GM21576 (cell line): ENCODE measurements around the gene GNB1L.

Experiments
- ATAC-seq: cut with Tn5 transposase; IDR thresholded peaks from one replicate; pipeline ENCODE4 v1.9.1; 2021; ENCODE audit warnings: mild to moderate bottlenecking, moderate library complexity; ENCODE audit not compliant: unreplicated experiment

The GNB1L gene

DNA sequence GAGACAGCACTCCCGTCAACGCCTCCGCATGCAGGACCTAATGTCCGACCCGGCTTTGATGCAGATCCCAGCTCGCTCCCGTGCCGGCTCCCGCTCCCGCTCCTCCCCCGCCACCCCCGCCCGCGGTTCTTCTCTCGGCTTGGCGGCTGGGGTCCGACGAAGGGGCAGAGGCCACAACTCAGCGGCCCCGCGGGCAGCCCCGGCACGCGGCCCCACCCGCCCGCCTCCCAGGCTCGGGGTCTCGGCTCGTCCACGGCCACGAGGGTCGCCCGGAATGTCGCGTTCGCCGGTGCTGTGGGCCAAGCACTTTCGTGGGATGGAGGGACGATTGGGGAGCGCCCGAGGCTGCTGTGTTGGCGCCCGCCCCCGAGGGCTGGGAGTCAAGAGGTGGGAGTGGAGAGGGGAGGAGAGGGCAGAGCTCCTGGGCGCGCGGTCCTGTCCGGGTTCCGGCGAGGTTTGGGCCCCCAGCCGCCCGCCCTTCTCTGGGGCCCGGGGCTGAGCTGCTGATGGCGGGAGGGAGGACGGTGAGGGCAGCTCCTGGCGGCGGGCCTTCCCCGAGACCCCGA is 99.4 kb downstream of the GNB1L start:
- no peak for ATAC-seq

DNA sequence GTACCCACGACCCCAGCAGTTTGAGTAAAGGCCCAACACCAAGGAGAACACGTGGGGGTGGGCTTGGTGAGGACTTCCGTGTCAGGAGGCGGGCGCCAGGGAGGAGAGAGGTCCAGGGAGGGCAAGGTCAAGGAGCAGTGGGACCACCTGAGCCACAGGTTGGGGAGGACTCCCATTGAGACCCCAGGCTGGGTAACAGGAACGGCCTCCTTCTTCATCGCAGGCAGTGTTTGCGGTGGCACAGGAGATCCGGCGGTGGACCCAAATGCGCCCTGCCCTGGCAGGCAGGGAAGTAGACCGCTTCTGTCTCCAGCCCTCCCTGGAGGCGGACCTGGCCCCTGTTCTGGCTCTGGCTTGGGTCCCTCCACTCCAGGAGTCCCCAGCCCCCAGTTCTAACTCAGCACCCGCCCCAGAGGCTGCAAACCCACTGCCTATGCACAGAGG is 100.0 kb downstream of the GNB1L start:
- ATAC-seq = no peak

DNA sequence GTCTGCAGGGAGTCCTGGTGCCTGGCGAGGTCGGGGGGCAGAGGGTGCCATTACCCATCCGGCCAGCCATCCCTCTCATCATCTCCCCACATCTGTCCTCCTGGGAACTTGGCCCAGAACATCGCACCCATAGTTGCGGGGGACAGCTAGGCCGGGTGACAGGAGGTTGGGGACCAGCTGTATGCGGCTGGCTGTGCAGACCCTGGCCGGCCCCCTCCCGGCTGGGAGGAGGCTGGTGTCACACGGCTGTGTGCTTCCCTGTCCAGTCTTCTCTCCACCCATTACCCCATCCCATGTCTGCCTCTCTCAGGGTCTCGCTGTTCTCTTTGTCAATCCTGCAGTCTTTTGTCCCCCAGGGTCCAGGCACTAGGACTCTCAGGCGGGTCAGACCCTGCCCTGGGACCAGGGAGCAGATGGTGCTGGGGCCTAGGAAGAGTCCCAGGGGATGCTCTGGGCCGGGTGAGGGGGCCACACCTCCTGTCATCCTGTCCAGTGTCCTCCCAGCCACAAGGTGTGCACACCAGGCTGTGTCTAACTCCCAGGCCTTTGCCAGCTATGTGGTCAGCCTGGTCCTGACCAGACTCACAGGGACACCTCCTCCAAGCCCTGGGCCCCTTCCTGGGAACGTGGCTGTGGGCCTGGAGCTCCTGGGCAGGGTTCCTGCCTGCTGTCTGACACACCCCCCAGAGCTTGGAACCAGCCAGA is 100.5 kb downstream of the GNB1L start:
- no peak for ATAC-seq

- no peak for ATAC-seq
These were observed 101.4 kb downstream of the GNB1L start for GRCh38 chr22:19753090-19753842.

- no peak for ATAC-seq
These were observed 103.0 kb downstream of the GNB1L start for GRCh38 chr22:19751497-19752245.

DNA sequence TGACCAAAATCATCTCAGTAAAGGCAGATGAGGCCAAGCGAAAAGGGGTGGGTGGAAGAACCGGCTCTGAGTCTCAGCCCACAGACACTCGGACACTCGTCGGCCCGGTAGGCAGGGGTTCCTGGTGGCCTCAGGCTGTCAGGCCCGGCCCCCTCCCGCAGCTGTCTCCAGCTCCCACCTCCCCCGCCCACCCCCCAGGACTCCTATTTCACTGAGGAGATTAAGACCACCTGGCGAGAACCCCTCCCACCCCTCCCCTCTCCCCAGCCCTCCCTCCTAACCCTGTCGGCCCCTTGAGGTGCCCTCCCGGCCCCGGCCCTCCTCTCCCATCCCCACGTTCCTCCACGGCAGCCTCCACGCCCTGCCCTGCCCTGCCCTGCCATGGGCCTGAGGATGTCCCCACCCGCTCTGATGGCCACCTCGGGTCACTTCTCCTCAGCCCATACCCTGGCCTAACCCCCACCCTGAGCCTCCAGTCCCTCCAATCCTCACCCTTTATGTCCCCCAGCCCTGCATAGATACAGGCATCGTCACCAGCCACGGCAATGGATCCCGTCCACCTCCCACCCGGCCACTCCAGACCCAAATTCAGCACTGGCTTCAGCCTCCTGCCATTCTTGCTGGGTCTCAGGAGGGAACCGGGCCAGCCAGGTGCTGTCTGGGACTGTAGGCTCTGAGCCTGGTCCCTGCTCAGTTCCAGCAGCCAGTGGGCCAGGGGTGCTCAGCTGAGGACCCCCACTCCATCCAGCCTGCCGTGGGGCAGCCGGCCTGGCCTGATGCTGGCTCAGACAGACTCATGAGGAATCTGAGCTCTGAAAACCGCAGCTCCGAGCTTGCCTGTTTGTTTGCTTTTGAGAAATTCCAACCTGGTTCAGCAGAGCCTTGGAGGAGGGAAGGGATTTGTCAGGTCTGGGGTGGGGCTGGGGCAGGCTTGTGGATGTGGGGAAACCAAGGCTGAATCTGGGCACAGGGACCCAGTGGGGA is 103.9 kb downstream of the GNB1L start:
- ATAC-seq = no peak

GRCh38 chr22:19749876-19750275 is 104.8 kb downstream of the GNB1L start:
- ATAC-seq = no peak

GRCh38 chr22:19748991-19749664 is 105.5 kb downstream of the GNB1L start:
- no peak for ATAC-seq

GRCh38 chr22:19748139-19748538 is 106.5 kb downstream of the GNB1L start:
- no peak for ATAC-seq

GRCh38 chr22:19747551-19747950 is 107.1 kb downstream of the GNB1L start:
- ATAC-seq = no peak

- no peak for ATAC-seq
These were observed 107.9 kb downstream of the GNB1L start for GRCh38 chr22:19746726-19747125.

DNA sequence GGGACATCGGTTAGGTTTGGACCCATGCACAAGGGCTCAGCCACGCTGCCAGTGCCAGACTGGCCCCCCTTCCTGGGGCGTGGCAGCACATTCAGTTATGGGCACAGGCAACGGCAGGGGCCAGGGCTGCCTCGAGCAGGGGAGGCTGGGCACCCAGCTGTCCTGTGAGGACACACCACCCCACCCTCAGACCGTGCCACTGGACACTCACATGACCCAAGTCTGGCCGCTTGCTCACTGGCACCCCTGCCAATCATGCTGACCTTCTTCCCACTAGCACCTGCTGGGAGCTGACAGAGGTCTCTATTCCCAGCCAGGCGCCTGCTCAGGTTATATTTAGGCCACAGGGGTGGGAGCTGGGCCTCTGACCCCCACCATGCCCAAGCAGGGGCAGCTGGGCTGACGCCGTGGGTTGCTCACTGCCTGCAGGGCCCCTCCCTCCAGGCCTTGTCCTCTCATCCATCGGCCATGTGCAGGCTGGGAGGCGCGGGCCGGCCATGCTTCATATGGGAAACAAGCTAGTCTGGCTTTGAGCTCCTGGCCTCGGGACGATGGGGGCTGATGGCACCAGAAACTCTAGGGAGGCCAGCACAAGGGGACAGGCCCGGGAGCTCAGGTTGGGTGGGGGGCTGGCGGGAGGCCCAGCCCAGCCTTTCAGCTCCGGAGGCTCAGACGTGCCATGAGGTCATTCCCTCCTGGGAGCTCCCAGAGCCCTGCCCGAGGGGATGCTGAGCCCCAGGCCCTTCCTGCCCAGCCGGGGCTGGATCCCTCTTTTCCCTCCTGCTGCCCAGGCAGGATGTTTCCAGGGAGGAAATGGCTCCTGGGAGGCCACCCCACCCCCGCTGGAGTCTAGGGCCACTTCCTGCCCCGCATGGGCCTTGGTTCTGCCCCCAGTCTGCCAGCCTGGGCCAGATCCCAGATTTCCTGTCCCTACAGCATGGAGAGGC is 109.2 kb downstream of the GNB1L start:
- ATAC-seq = no peak

- ATAC-seq = no peak
These were observed 110.2 kb downstream of the GNB1L start for GRCh38 chr22:19744350-19745006.

DNA sequence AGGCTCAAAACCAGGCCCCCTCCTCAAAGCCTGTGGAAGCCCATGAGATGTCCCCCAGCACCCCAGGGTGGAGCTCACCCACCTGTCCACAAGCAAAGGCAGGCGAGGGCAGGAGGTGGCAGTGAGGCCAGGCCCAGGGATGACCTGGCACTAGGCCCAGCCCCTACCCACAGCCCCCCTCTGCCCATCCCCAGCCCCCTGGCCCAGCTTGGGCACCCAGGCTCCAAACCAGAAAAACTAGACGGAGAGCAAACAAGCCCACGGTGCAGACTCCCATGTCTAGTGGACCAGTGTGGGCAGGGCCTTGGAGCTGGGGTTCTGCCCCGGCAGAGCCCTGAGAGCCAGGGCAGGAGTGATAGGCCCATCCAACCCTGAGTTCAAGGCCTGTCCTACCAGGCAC is 111.0 kb downstream of the GNB1L start:
- ATAC-seq = no peak

- ATAC-seq = no peak
These were observed 111.6 kb downstream of the GNB1L start for GRCh38 chr22:19743081-19743480.

- ATAC-seq = no peak
These were observed 112.3 kb downstream of the GNB1L start for GRCh38 chr22:19742160-19743066.

DNA sequence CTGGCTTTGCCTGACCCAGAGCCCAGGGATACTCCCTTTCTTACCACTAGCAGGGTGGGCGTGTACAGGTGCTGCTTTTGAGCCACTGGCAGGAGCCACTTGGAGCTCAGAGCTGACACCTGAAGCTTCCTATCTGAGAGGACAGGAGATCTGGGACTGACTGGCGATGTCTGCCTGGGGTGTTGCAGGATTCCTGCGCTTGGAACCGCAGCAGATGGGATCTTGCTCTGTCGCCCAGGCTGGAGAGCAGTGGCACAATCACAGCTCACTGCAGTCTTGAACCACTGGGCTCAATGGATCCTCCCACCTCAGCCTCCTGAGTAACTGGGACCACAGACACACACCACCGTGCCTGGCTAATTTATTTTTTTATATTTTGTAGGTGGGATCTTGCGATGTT is 113.6 kb downstream of the GNB1L start:
- no peak for ATAC-seq
